HG02678 (cell line): ENCODE results near the gene OR51G2.
"Not testable (repeated sequence)": the region's sequence is repeated elsewhere in the genome, so short reads cannot be mapped to it uniquely, and the experiment has no call there.

Experiments
- ATAC-seq: cut with Tn5 transposase; IDR thresholded peaks from one replicate; pipeline ENCODE4 v1.9.1; 2021; ENCODE audit warnings: mild to moderate bottlenecking, moderate library complexity; ENCODE audit not compliant: unreplicated experiment

OR51G2 gene

GRCh38 chr11:4919250-4919649 lies at the start of gene OR51G2:
Gene OR51G2 (minus strand): TSS chr11:4919350. CDS start chr11:4915663, 3,687 bp downstream.
- ATAC-seq = no peak

- no peak for ATAC-seq
Measured at GRCh38 chr11:4962816-4963215, 43.7 kb upstream of the OR51G2 start.

GRCh38 chr11:4960877-4961276 lies 41.7 kb upstream of the OR51G2 start:
- no peak for ATAC-seq

- no peak for ATAC-seq
Measured at GRCh38 chr11:4957396-4957795, 38.2 kb upstream of the OR51G2 start.

GRCh38 chr11:4955613-4956012 lies 36.5 kb upstream of the OR51G2 start, which contains the start of gene OR51A2:
Gene OR51A2 (minus strand): TSS chr11:4955713. CDS start chr11:4955713, 0 bp downstream.
- ATAC-seq = not testable (repeated sequence)

- no peak for ATAC-seq
Measured at GRCh38 chr11:4947505-4947904, 28.4 kb upstream of the OR51G2 start, which contains the start of gene OR51A4. Gene OR51A4 (minus strand): TSS chr11:4947605. CDS start chr11:4947100, 505 bp downstream.

GRCh38 chr11:4936745-4937144 lies 17.6 kb upstream of the OR51G2 start:
- no peak for ATAC-seq

GRCh38 chr11:4932751-4933150 lies 13.6 kb upstream of the OR51G2 start:
- ATAC-seq = no peak

- ATAC-seq = no peak
Measured at GRCh38 chr11:4926608-4927007, 7.5 kb upstream of the OR51G2 start.

- ATAC-seq = no peak
Measured at GRCh38 chr11:4924239-4924638, 5.1 kb upstream of the OR51G2 start, which contains the start of gene OR51G1. Gene OR51G1 (minus strand): TSS chr11:4924339. CDS start chr11:4924339, 0 bp downstream.

- no peak for ATAC-seq
Measured at GRCh38 chr11:4922304-4922703, 3.2 kb upstream of the OR51G2 start.

GRCh38 chr11:4921796-4922195 lies 2.6 kb upstream of the OR51G2 start:
- ATAC-seq = no peak

- ATAC-seq = no peak
Measured at GRCh38 chr11:4916581-4916980, 2.6 kb downstream of the OR51G2 start.

GRCh38 chr11:4903484-4903883 lies 15.7 kb downstream of the OR51G2 start, which contains the start of gene OR51A7:
Gene OR51A7 (plus strand): TSS chr11:4903783. CDS start chr11:4907370, 3,587 bp downstream.
- ATAC-seq = no peak

- no peak for ATAC-seq
Measured at GRCh38 chr11:4891996-4892640, 27.0 kb downstream of the OR51G2 start.

GRCh38 chr11:4890279-4890678 lies 28.9 kb downstream of the OR51G2 start:
- ATAC-seq = no peak

- no peak for ATAC-seq
Measured at GRCh38 chr11:4887591-4887990, 31.6 kb downstream of the OR51G2 start.

- ATAC-seq = no peak
Measured at GRCh38 chr11:4886186-4886585, 33.0 kb downstream of the OR51G2 start.

- no peak for ATAC-seq
Measured at GRCh38 chr11:4884361-4884760, 34.8 kb downstream of the OR51G2 start.

- no peak for ATAC-seq
Measured at GRCh38 chr11:4882543-4882942, 36.6 kb downstream of the OR51G2 start.

- no peak for ATAC-seq
Measured at GRCh38 chr11:4881860-4882500, 37.2 kb downstream of the OR51G2 start, which contains the start of gene OR51T1. Gene OR51T1 (plus strand): TSS chr11:4881900. CDS start chr11:4881900, 0 bp downstream.

GRCh38 chr11:4881188-4881587 lies 38.0 kb downstream of the OR51G2 start:
- ATAC-seq = no peak
